GM12874 (cell line): ENCODE data around the gene NAA80.

Source experiments
- TF ChIP-seq, protein P1 (sequence below): IDR thresholded peaks from 2 replicates; pipeline ENCODE4 v1.5.1; 2011; ENCODE audit warnings: low read depth, mild to moderate bottlenecking, control low read depth, low read length, moderate library complexity; ENCODE audit not compliant: insufficient read depth

The NAA80 gene

DNA sequence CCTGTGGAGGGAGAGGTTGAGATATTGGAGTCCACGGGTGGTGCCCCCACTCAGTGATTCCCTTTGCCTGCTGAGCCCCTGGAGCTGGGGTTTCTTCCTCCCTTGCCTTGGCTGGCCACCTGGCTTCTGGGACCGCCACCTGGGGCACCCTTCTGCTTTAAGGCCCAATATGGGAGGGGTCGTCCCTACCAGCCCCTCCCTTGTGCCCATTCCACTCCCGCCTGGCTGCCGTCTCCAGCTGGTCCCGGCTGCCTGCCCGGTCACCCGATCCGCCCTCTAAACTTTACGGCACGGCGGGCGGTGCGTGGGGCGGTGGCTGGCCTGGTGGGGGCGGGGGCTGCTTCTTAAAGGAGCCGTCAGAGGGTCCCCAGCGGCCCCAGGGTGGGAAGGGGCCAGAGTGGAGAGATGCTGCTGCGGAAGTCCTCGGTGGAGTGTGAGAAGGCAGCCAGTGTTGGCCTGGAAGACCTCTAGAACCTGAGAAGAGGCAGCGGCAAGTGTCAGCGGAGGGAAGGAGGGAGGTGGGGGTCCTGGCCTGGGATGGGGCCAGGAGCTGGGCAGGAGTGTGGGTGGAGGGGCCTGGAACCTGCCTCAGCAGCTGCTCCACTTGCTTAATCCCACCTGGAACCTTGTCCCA is 31.8 kb downstream of the NAA80 start:
- TF ChIP-seq, protein P1, sequence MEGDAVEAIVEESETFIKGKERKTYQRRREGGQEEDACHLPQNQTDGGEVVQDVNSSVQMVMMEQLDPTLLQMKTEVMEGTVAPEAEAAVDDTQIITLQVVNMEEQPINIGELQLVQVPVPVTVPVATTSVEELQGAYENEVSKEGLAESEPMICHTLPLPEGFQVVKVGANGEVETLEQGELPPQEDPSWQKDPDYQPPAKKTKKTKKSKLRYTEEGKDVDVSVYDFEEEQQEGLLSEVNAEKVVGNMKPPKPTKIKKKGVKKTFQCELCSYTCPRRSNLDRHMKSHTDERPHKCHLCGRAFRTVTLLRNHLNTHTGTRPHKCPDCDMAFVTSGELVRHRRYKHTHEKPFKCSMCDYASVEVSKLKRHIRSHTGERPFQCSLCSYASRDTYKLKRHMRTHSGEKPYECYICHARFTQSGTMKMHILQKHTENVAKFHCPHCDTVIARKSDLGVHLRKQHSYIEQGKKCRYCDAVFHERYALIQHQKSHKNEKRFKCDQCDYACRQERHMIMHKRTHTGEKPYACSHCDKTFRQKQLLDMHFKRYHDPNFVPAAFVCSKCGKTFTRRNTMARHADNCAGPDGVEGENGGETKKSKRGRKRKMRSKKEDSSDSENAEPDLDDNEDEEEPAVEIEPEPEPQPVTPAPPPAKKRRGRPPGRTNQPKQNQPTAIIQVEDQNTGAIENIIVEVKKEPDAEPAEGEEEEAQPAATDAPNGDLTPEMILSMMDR: no peak

DNA sequence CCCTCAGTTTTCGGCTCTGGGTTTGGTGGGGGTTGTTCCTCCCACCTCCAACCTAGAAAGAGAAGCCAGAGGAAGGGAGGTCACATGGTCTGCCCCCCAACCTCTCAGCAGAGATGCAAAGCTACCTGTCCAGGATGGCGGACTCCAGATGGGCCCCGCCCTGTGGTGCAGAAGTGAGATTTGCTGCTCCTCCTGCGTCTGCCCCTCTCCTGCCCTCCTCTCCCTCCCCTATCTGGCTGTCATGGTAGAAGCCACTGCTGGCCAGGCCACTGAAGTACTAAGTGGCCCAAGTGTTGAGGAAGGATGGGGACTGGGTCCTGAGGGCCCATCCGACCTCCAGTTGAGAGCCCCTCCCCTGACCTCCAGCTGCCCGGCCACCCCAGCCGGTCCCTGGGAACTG is 32.4 kb downstream of the NAA80 start:
- TF ChIP-seq, protein P1: no peak

DNA sequence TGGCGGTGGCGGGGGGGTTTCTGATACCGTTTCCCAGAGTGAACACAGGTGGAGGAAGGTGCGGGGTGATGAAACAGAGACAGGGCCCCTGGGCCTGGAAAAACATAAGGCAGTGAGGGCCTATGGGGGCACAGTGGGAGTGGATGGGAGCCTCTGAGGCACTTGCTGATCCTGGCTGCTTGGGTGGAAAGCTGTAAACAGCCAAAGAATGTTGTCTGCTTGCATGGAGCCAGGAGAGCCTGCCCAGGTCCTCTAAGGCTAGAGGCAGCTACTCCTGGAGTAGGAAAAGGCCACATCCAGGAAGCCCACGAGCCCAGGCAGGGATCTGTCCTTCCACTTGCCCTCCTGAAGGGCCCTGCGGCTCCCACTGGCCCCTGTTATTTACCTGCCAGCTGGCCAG is 33.2 kb downstream of the NAA80 start:
- TF ChIP-seq, protein P1: no peak

DNA sequence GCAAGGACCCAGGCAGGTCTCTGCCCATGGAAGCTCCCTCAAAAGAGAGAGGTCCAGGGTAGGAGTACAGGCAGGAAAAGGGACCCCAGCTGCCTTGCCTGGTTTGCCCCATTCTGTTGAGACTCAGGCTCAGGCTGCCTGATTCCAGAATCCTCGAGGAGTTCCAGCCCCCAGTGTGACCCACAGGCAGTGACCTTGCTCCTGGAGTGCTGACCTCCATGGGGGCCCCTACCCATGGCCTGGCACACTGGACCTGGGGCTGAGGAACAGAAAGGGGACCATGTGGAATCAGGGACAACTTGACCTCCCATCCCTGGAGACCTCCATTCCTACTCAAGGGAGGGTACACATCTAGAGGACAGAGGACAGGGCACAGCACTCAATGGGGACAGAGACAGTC is 33.6 kb downstream of the NAA80 start:
- TF ChIP-seq, protein P1: no peak

DNA sequence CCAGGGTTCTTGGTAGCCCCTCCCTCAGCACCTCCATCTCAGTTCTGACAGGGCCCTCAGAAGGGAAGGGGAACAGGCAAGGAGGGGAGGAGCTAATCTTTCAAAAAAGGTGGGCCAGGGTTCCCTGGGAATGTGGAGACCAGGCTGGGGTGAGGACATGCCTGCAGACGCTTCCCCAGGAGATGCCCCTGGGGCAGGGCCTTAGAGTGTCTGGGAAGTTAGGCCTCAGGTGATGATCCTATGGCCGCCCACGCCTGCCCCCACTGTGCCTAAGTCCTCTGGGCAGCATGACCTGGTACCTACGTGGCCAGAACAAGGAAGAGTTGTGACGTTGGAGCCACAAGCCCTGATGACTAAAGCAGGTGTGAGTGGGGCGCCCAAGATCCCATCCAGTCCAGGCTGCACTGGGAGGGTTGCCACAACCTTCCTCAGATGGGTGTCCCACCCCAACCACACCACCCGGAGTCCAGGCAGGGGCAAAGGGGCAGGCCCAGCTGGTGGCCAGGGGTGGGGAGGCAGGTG is 34.2 kb downstream of the NAA80 start:
- TF ChIP-seq, protein P1: no peak

DNA sequence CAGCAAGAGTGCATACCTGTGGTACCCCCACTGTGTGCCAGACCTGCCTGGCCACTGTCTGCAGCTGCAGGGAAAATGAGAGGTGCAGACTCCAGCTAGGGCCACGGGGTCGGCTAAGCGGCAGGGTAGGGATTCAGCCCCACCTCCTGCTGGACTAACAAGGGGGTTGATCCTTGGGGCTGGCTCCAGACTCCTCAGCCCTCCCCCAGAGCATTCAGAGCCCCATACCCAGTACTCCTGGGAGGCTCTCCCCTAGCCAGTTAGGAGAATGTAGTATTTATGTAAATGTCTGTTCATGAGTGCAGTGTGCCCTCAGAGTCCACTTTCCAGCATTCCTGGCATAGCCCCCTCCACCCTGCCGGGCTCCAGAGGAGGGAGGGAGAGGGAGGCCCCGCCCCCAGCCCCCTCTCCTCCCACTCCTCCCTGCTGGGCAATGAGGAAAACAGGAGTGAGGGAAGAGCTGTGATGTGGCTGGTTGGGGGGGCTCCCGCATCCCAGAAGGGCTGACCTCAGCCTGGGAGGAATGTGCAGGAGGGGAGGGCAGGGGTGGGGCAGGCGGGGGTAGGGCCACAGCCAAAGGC is 34.7 kb downstream of the NAA80 start:
- TF ChIP-seq, protein P1: no peak

DNA sequence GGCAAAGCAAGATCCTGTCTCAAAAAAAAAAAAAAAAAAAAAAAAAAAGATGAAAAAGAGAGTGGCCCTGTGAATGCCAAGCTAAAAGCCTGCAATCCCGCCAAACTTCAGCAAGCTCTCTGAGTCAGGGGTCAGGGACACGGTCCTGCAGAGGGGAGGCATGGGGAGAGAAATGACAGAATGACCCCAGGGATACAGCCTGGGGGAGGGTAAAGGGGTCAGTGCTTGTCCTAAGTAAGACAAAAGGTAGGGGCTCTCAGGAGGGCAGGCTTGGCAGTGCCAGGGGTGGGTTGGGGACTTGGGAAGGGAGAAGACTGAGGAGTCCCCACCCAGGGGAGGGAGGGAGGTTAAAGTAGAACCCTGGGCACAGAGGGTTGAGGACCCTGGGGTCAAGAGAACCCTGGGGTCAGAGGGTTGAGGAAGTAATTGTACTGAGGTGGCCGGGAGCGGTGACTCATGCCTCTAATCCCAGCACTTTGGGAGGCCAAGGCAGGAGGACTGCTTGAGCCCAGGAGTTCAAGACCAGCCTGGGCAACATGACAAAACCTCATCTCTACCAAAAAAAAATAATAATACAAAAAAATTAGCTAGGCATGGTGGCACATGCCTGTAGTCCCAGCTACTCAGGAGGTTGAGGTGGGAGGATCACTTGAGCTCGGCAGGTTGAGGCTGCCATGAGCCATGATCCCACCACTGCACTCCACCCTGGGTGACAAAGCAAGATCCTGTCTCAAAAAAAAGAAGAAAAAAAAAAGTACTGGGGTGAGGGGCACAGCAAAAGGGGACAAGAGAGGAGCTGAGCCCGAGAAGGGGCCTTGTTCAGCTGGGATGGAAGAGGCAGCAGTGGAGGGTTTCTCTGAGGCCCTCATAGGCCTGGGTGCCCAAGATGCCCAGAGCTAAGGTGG is 35.5 kb downstream of the NAA80 start:
- TF ChIP-seq, protein P1: no peak
